K562 (cell line): ENCODE measurements around the gene PRRT1. TPM values are rescaled to one million over a fixed set of nuclear protein-coding genes. Genes with fewer than 3 reads are reported as not detected.
A peak's percentile ranks its signal among the peaks of the same experiment; 100 is the strongest.

Source experiments
- CTCF ChIP-seq, 3 experiments: IDR thresholded peaks in 2 of 3; conservative IDR thresholded peaks in 1 of 3; 2 replicates each; pipeline ENCODE4 v1.5.1; 2011 to 2012; ENCODE audit warnings: low read length in 3 of 3, mild to moderate bottlenecking in 3 of 3, control low read depth in 2 of 3, improper control_type of control experiment in 1 of 3, inconsistent platforms in 1 of 3, low read depth in 1 of 3, mixed read lengths in 1 of 3, moderate library complexity in 1 of 3; ENCODE audit not compliant: insufficient read depth in 2 of 3
- EP300 ChIP-seq: IDR thresholded peaks from 2 replicates; pipeline ENCODE4 v1.6.1; 2012; ENCODE audit warnings: low read length, improper control_type of control experiment
- FOXO4 ChIP-seq: fragments of 450-650 bp; formaldehyde crosslinking; IDR thresholded peaks from 2 replicates; pipeline ENCODE4 v1.4.0; 2020; ENCODE audit warnings: mild to moderate bottlenecking, moderate library complexity
- GMEB1 ChIP-seq: fragments of 250-450 bp; sonication (Bioruptor Pico); IDR thresholded peaks from 2 replicates; pipeline ENCODE4 v1.4.0; 2020; ENCODE audit warnings: mild to moderate bottlenecking
- HLTF ChIP-seq: fragments of 450-650 bp; IDR thresholded peaks from 2 replicates; pipeline ENCODE4 v1.6.1; 2016
- ILF3 ChIP-seq: fragments of 450-650 bp; IDR thresholded peaks from 2 replicates; pipeline ENCODE4 v1.6.1; 2018; ENCODE audit warnings: antibody characterized with exemption, mild to moderate bottlenecking, moderate library complexity, borderline replicate concordance
- MAZ ChIP-seq, 2 experiments: fragments of 450-650 bp in 1 of 2; sonication (generic) in 1 of 2; formaldehyde crosslinking; IDR thresholded peaks in 1 of 2; conservative IDR thresholded peaks in 1 of 2; 2 replicates each; pipeline versions ENCODE4 v1.4.0 to v1.5.0; 2020; ENCODE audit warnings: mild to moderate bottlenecking in 1 of 2, missing genetic modification reagents in 1 of 2
- MEIS2 ChIP-seq: fragments of 450-650 bp; IDR thresholded peaks from 2 replicates; pipeline ENCODE4 v1.6.1; 2014; ENCODE audit warnings: mild to moderate bottlenecking; ENCODE audit not compliant: partially characterized antibody
- MTA3 ChIP-seq: fragments of 450-650 bp; formaldehyde crosslinking; IDR thresholded peaks from 2 replicates; pipeline ENCODE4 v1.6.1; 2017; ENCODE audit warnings: mild to moderate bottlenecking, borderline replicate concordance
- MYNN ChIP-seq, 2 experiments: sonication (generic); formaldehyde crosslinking in 1 of 2; IDR thresholded peaks; 2 replicates each; pipeline versions ENCODE4 v1.5.0 to v1.6.1; 2016 to 2020; ENCODE audit warnings: antibody characterized with exemption in 1 of 2, missing genetic modification reagents in 1 of 2
- NBN ChIP-seq: fragments of 450-650 bp; IDR thresholded peaks from 2 replicates; pipeline ENCODE4 v1.6.1; 2016; ENCODE audit warnings: low read depth, mild to moderate bottlenecking
- PHF8 ChIP-seq: fragments of 200-600 bp; sonication (generic); IDR thresholded peaks from 2 replicates; pipeline ENCODE4 v1.6.1; 2012; ENCODE audit warnings: mixed run types, mild to moderate bottlenecking, inconsistent platforms, low read length, moderate library complexity, borderline replicate concordance
- POLR2AphosphoS2 ChIP-seq: IDR thresholded peaks from 2 replicates; pipeline ENCODE4 v1.6.1; 2012; ENCODE audit warnings: low read length, improper control_type of control experiment
- POU5F1 ChIP-seq: fragments of 150-350 bp; IDR thresholded peaks from 2 replicates; pipeline ENCODE4 v1.6.1; 2014; ENCODE audit warnings: borderline replicate concordance, low read length, low read depth, mild to moderate bottlenecking; ENCODE audit not compliant: partially characterized antibody
- SAFB ChIP-seq: fragments of 200-400 bp; formaldehyde crosslinking; IDR thresholded peaks from 2 replicates; pipeline ENCODE4 v1.6.1; 2017; ENCODE audit warnings: low read depth, low read length, borderline replicate concordance
- SIN3A ChIP-seq, 2 experiments: fragments of 150-350 bp in 1 of 2; IDR thresholded peaks; 2 replicates each; pipeline ENCODE4 v1.6.1; 2011 to 2016; ENCODE audit warnings: borderline replicate concordance in 2 of 2, low read depth in 2 of 2, low read length in 2 of 2, mild to moderate bottlenecking in 2 of 2, moderate library complexity in 2 of 2; ENCODE audit not compliant: control insufficient read depth in 1 of 2
- SOX6 ChIP-seq: fragments of 450-650 bp; IDR thresholded peaks from 2 replicates; pipeline ENCODE4 v1.6.1; 2014; ENCODE audit warnings: mild to moderate bottlenecking
- SRF ChIP-seq, 2 experiments: fragments of 250-450, 450-650 bp in 1 of 2; sonication (Bioruptor Pico) in 1 of 2; sonication (generic) in 1 of 2; formaldehyde crosslinking; IDR thresholded peaks; 2 replicates each; pipeline versions ENCODE4 v1.5.0 to v1.5.1; 2020 to 2022; ENCODE audit warnings: mild to moderate bottlenecking in 1 of 2, missing genetic modification reagents in 1 of 2
- SRSF9 ChIP-seq: fragments of 200-400 bp; formaldehyde crosslinking; IDR thresholded peaks from 2 replicates; pipeline ENCODE4 v1.6.1; 2017; ENCODE audit warnings: low read depth, low read length, borderline replicate concordance
- STAT5A ChIP-seq: IDR thresholded peaks from 2 replicates; pipeline ENCODE4 v1.6.1; 2012; ENCODE audit warnings: low read length, inconsistent platforms, borderline replicate concordance
- TEAD4 ChIP-seq, 2 experiments: sonication (generic) in 1 of 2; formaldehyde crosslinking in 1 of 2; IDR thresholded peaks; 2 replicates each; pipeline versions ENCODE4 v1.6.1 to v1.8.0; 2012 to 2022; ENCODE audit warnings: borderline replicate concordance in 1 of 2, inconsistent platforms in 1 of 2, low read length in 1 of 2, mild to moderate bottlenecking in 1 of 2, missing genetic modification reagents in 1 of 2
- ZNF444 ChIP-seq: fragments of 250-450 bp; sonication (Bioruptor Pico); IDR thresholded peaks from 2 replicates; pipeline ENCODE4 v1.4.0; 2020; ENCODE audit warnings: mild to moderate bottlenecking, moderate library complexity
- polyA plus RNA-seq, 8 experiments: library from polyadenylated mRNA; depleted of rRNA in 4 of 8; stranded (reverse) in 5 of 8; unstranded in 3 of 8; fragments of >200 nt; fragmentation: Nextera tagmentation in 2 of 8; fragmentation: Illumina TruSeq in 1 of 8; extraction: Ambion mirVana in 2 of 8; extraction: Trizol in 1 of 8; gene quantifications; 2 replicates each; pipeline versions ENCODE4 v1.2.1 to v1.2.3, GENCODE V29; 2011 to 2014; ENCODE audit warnings: inconsistent platforms in 1 of 8, missing spikeins in 1 of 8
- total RNA-seq, 7 experiments: library from RNA; depleted of rRNA in 6 of 7; stranded (reverse); fragments of >200 nt in 6 of 7; fragmentation: Illumina TruSeq in 2 of 7; extraction: Trizol in 2 of 7; gene quantifications; 2 replicates each; pipeline versions ENCODE4 v1.2.1 to v1.2.3, GENCODE V29; 2011 to 2021; ENCODE audit warnings: low replicate concordance in 1 of 7

The PRRT1 gene
- total and polyA plus RNA-seq, 9 of the 15 experiments (the other 6 are each of a cell fraction or from before 2014, with no cell fraction given), result 0.14 to 3.5 (median 0.41) TPM

DNA sequence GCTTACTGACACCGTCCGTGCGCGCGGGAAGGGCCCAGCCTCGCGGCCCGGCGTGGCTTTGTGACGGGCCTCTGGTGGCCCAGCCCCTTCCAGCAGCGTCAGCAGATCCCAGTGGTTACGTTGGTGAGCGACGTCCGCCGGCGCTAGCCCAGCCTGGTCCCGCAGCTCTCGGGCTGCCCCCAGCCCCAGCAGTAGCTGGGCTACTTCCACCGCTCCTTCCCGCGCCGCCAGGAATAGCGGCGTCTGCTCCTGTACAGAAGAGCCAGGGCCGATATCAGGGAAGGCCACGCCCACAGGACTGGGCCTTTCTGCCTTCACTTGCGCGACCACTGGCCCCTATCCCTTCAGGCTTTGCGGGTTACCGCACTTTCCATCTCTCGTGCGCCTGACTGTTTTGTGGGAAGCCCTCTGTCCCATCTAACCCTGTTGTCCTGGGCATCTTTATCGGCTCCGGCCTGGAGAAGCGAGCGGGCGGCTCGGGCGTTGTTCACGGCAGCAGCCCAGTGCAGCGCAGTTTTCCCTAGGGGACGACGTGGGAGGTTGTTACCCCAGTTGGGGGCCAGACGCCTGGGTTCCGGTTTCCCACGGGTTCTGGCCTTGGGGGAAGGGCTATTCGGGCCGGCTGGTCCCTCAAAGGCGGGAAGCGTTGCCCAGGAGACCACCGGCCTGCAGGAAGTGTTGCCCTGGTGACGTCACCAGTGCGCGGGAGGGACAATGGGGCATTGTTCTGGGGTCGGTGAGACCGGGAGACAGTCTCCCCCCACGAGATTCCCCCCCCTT lies 44.4 kb upstream of the PRRT1 start (continued):
- peak; percentile 93 for TF ChIP-seq NBN
- peak; percentile 100 for TF ChIP-seq SOX6
- 0 out of 2 replicates have a peak, but pooled peaks have one; percentile 20 for TF ChIP-seq HLTF
- TF ChIP-seq MEIS2, result peak; percentile 1
- TF ChIP-seq GMEB1 (CRISPR knock-in tag), result peak; percentile 96
- peak; percentile 84; the same call in 1 of the 2 replicates for TF ChIP-seq FOXO4 (CRISPR knock-in tag)
- no peak for TF ChIP-seq SRF (CRISPR knock-in tag; IDR thresholded peaks at IDR 0.05)
- no peak for TF ChIP-seq TEAD4 (IDR thresholded peaks at IDR 0.05; ENCODE audit: low read length)
- TF ChIP-seq TEAD4 (CRISPR knock-in tag; IDR thresholded peaks at IDR 0.05; ENCODE audit: borderline replicate concordance), result no peak; the same call in 1 of the 2 replicates
- peak; percentile 11 to 95; a peak in 3 of 4 replicates for TF ChIP-seq MAZ (CRISPR knock-in tag; conservative IDR thresholded peaks at IDR 0.05 in 1 of 2, IDR thresholded peaks at IDR 0.05 in 1 of 2)
- peak; percentile 37 to 67; a peak in 1 of 4 replicates for TF ChIP-seq SIN3A (IDR thresholded peaks at IDR 0.05; ENCODE audit: borderline replicate concordance in 2 of 2, control insufficient read depth in 1 of 2, low read depth in 2 of 2, low read length in 2 of 2)
- peak; percentile 89 for TF ChIP-seq PHF8
- no peak for TF ChIP-seq ZNF444 (CRISPR knock-in tag)
- no peak; a peak in 1 of 6 replicates for TF ChIP-seq CTCF (IDR thresholded peaks at IDR 0.05 in 2 of 3, conservative IDR thresholded peaks at IDR 0.05 in 1 of 3; ENCODE audit: insufficient read depth in 2 of 3, low read depth in 1 of 3, low read length in 3 of 3)
- TF ChIP-seq MTA3, result peak; percentile 90; the same call in 1 of the 2 replicates
- peak; percentile 13; the same call in 1 of the 2 replicates for TF ChIP-seq ILF3
- TF ChIP-seq SRSF9, result no peak
- TF ChIP-seq EP300, result no peak
- no peak; the same call in 1 of the 2 replicates for TF ChIP-seq STAT5A
- no peak for TF ChIP-seq POU5F1
- TF ChIP-seq POLR2AphosphoS2, result peak; percentile 63; the same call in 1 of the 2 replicates
- no peak for TF ChIP-seq SAFB
- peak; percentile 56; the same call in 1 of the 2 replicates for TF ChIP-seq MYNN (IDR thresholded peaks at IDR 0.05)
- no peak for TF ChIP-seq MYNN (CRISPR knock-in tag; IDR thresholded peaks at IDR 0.05)
